ENCODE data around the gene TGM4. TPM values are rescaled to one million over a fixed set of nuclear protein-coding genes. Genes with fewer than 3 reads are reported as not detected.

TGM4 gene
- total and polyA plus RNA-seq, 2 donors (not counting 1 experiment from before 2014, with no cell fraction given), result not detected

GRCh38 chr3:44890852-44891251 lies 16.4 kb downstream of the TGM4 start:
- ChIA-PET CTCF (no interaction called here), POLR2A (no interaction called here)
- no peak overlapping the region for H3K4me3 ChIP-seq (ENCODE audit: control extremely low read depth in 1 of 5, extremely low read depth in 1 of 5, insufficient read depth in 1 of 5, low read depth in 2 of 5, low read length in 4 of 5)
- H3K9me3 ChIP-seq (ENCODE audit: control extremely low read depth in 1 of 3, control insufficient read depth in 2 of 3, insufficient read depth in 1 of 3, low read length in 2 of 3), result no peaks in the 10 kb centered on the region
- H2AFZ ChIP-seq (ENCODE audit: insufficient read depth, low read depth, low read length, poor library complexity, severe bottlenecking), result no peak overlapping the region
- H3K4me1 ChIP-seq (ENCODE audit: control insufficient read depth in 2 of 2, insufficient read depth in 2 of 2, low read length in 2 of 2), result no peaks in the 10 kb centered on the region
- H3K79me2 ChIP-seq (ENCODE audit: control insufficient read depth, insufficient read depth, low read length), result no peaks in the 10 kb centered on the region
- no peak for TF ChIP-seq EZH2 (IDR thresholded peaks at IDR 0.05; ENCODE audit: borderline replicate concordance, insufficient read depth, low read depth, low read length, poor library complexity, severe bottlenecking)
- no peak for TF ChIP-seq CTCF (IDR thresholded peaks at IDR 0.05)
- no peak overlapping the region for H3K27ac Mint-ChIP-seq
- H3K9ac ChIP-seq (ENCODE audit: low read length), result no peak overlapping the region
- no peak overlapping the region for H3K4me3 Mint-ChIP-seq
- intact Hi-C loops (cut with micrococcal nuclease), result no loop called here
- H3K4me1 Mint-ChIP-seq, result no peaks in the 10 kb centered on the region
- 100% methylated on average over 1 of the region's 3 CpGs for WGBS (ENCODE audit: insufficient coverage)
- no peak overlapping the region for H3K27ac ChIP-seq (ENCODE audit: low read length in 2 of 2)
- no peaks in the 10 kb centered on the region for H4K20me1 ChIP-seq (ENCODE audit: control insufficient read depth, insufficient read depth, low read length, poor library complexity, severe bottlenecking)
- DNase-seq (no peak), ATAC-seq (ENCODE audit: low read depth) (no peak)
- H3K27me3 Mint-ChIP-seq, result peaks cover 15% of the 10 kb centered on the region
- no peak overlapping the region for H3K4me2 ChIP-seq (replicated peaks; ENCODE audit: low read depth, low read length, poor library complexity, severe bottlenecking)
- H3K27me3 ChIP-seq (replicated peaks in 1 of 4; ENCODE audit: control extremely low read depth in 1 of 4, control insufficient read depth in 3 of 4, insufficient read depth in 4 of 4, low read length in 3 of 4), result no peaks in the 10 kb centered on the region
- H3K9me3 Mint-ChIP-seq (ENCODE audit: insufficient read depth), result no peaks in the 10 kb centered on the region
- no peaks in the 10 kb centered on the region for H3K36me3 ChIP-seq (replicated peaks in 1 of 2; ENCODE audit: control extremely low read depth in 1 of 2, control insufficient read depth in 1 of 2, extremely low read depth in 1 of 2, insufficient read depth in 2 of 2, low read length in 1 of 2)

GRCh38 chr3:44892689-44893088 lies 18.3 kb downstream of the TGM4 start:
- intact Hi-C loops (cut with micrococcal nuclease), result no loop called here
- H3K27ac Mint-ChIP-seq, result no peak overlapping the region
- H3K4me1 ChIP-seq (ENCODE audit: control insufficient read depth in 2 of 2, insufficient read depth in 2 of 2, low read length in 2 of 2), result no peaks in the 10 kb centered on the region
- no peaks in the 10 kb centered on the region for H3K79me2 ChIP-seq (ENCODE audit: control insufficient read depth, insufficient read depth, low read length)
- no peaks in the 10 kb centered on the region for H3K9me3 ChIP-seq (ENCODE audit: control extremely low read depth in 1 of 3, control insufficient read depth in 2 of 3, insufficient read depth in 1 of 3, low read length in 2 of 3)
- no peaks in the 10 kb centered on the region for H3K36me3 ChIP-seq (replicated peaks in 1 of 2; ENCODE audit: control extremely low read depth in 1 of 2, control insufficient read depth in 1 of 2, extremely low read depth in 1 of 2, insufficient read depth in 2 of 2, low read length in 1 of 2)
- H4K20me1 ChIP-seq (ENCODE audit: control insufficient read depth, insufficient read depth, low read length, poor library complexity, severe bottlenecking), result no peaks in the 10 kb centered on the region
- no peak overlapping the region for H3K9ac ChIP-seq (ENCODE audit: low read length)
- H3K4me2 ChIP-seq (replicated peaks; ENCODE audit: low read depth, low read length, poor library complexity, severe bottlenecking), result no peak overlapping the region
- H3K4me3 ChIP-seq (ENCODE audit: control extremely low read depth in 1 of 5, extremely low read depth in 1 of 5, insufficient read depth in 1 of 5, low read depth in 2 of 5, low read length in 4 of 5), result no peak overlapping the region
- ChIA-PET CTCF (no interaction called here), POLR2A (no interaction called here)
- 100% methylated on average over 1 of the region's 3 CpGs for WGBS (ENCODE audit: insufficient coverage)
- no peak overlapping the region for H3K27ac ChIP-seq (ENCODE audit: low read length in 2 of 2)
- no peak overlapping the region for H3K4me3 Mint-ChIP-seq
- ATAC-seq (ENCODE audit: low read depth) (no peak), DNase-seq (no peak)
- H3K27me3 ChIP-seq (replicated peaks in 1 of 4; ENCODE audit: control extremely low read depth in 1 of 4, control insufficient read depth in 3 of 4, insufficient read depth in 4 of 4, low read length in 3 of 4), result no peaks in the 10 kb centered on the region
- H3K9me3 Mint-ChIP-seq (ENCODE audit: insufficient read depth), result no peaks in the 10 kb centered on the region
- no peak overlapping the region for H2AFZ ChIP-seq (ENCODE audit: insufficient read depth, low read depth, low read length, poor library complexity, severe bottlenecking)
- TF ChIP-seq CTCF (IDR thresholded peaks at IDR 0.05) (no peak), EZH2 (IDR thresholded peaks at IDR 0.05; ENCODE audit: borderline replicate concordance, insufficient read depth, low read depth, low read length, poor library complexity, severe bottlenecking) (no peak)
- H3K27me3 Mint-ChIP-seq, result peaks cover 5% of the 10 kb centered on the region
- peaks cover 5% of the 10 kb centered on the region for H3K4me1 Mint-ChIP-seq
